ENCODE data around the gene TMPRSS12.
"Not testable (repeated sequence)": the region's sequence is repeated elsewhere in the genome, so short reads cannot be mapped to it uniquely, and the experiment has no call there.

- TF ChIP-seq, protein P1, sequence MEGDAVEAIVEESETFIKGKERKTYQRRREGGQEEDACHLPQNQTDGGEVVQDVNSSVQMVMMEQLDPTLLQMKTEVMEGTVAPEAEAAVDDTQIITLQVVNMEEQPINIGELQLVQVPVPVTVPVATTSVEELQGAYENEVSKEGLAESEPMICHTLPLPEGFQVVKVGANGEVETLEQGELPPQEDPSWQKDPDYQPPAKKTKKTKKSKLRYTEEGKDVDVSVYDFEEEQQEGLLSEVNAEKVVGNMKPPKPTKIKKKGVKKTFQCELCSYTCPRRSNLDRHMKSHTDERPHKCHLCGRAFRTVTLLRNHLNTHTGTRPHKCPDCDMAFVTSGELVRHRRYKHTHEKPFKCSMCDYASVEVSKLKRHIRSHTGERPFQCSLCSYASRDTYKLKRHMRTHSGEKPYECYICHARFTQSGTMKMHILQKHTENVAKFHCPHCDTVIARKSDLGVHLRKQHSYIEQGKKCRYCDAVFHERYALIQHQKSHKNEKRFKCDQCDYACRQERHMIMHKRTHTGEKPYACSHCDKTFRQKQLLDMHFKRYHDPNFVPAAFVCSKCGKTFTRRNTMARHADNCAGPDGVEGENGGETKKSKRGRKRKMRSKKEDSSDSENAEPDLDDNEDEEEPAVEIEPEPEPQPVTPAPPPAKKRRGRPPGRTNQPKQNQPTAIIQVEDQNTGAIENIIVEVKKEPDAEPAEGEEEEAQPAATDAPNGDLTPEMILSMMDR (conservative IDR thresholded peaks at IDR 0.05 in 1 of 2, IDR thresholded peaks at IDR 0.05 in 1 of 2; ENCODE audit: low read depth in 1 of 2, low read length in 2 of 2) = not testable (repeated sequence)
- TF ChIP-seq EZH2 (IDR thresholded peaks at IDR 0.05; ENCODE audit: low read length, missing control alignments) = not testable (repeated sequence)
These were observed 19.0 kb upstream of the TMPRSS12 start for GRCh38 chr12:50823724-50824123.
